ENCODE data around the gene BIK.
A peak's percentile ranks its signal among the peaks of the same experiment; 100 is the strongest.
"Not testable (repeated sequence)": the region's sequence is repeated elsewhere in the genome, so short reads cannot be mapped to it uniquely, and the experiment has no call there.

The BIK gene

GRCh38 chr22:43101306-43101705 lies 9.2 kb upstream of the BIK start:
- H3K4me3 ChIP-seq (ENCODE audit: low read depth, low read length): no peak overlapping the region
- no peak for TF ChIP-seq CTCF (IDR thresholded peaks at IDR 0.05; ENCODE audit: low read depth, low read length)
- in situ Hi-C loops (cut with HindIII; ENCODE audit: low sequenced_read_pairs): no loop called here
- DNase-seq (ENCODE audit: low read depth, low spot score): no peak

GRCh38 chr22:43104056-43104625 lies 6.4 kb upstream of the BIK start:
- H3K4me3 ChIP-seq (ENCODE audit: low read depth, low read length); DNase-seq (ENCODE audit: low read depth, low spot score); in situ Hi-C loops (cut with HindIII; ENCODE audit: low sequenced_read_pairs): not testable (repeated sequence)

GRCh38 chr22:43104950-43105349 lies 5.6 kb upstream of the BIK start:
- in situ Hi-C loops (cut with HindIII; ENCODE audit: low sequenced_read_pairs); H3K4me3 ChIP-seq (ENCODE audit: low read depth, low read length); DNase-seq (ENCODE audit: low read depth, low spot score): not testable (repeated sequence)

GRCh38 chr22:43106302-43106701 lies 4.2 kb upstream of the BIK start:
- in situ Hi-C loops (cut with HindIII; ENCODE audit: low sequenced_read_pairs): no loop called here
- TF ChIP-seq CTCF (IDR thresholded peaks at IDR 0.05; ENCODE audit: low read depth, low read length): no peak
- DNase-seq (ENCODE audit: low read depth, low spot score): no peak
- H3K4me3 ChIP-seq (ENCODE audit: low read depth, low read length): no peak overlapping the region

- TF ChIP-seq CTCF (IDR thresholded peaks at IDR 0.05; ENCODE audit: low read depth, low read length): no peak
- in situ Hi-C loops (cut with HindIII; ENCODE audit: low sequenced_read_pairs): no loop called here
These were observed 1.0 kb upstream of the BIK start for GRCh38 chr22:43109511-43109910.

GRCh38 chr22:43109921-43110443 lies 568 bp upstream of the BIK start:
- TF ChIP-seq CTCF (IDR thresholded peaks at IDR 0.05; ENCODE audit: low read depth, low read length): no peak
- no peak for DNase-seq (ENCODE audit: low read depth, low spot score)
- in situ Hi-C loops (cut with HindIII; ENCODE audit: low sequenced_read_pairs): no loop called here
- H3K4me3 ChIP-seq (ENCODE audit: low read depth, low read length): peak overlapping the region; percentile 24

More at GRCh38 chr22:43109511-43109910, 1.0 kb upstream of the BIK start:
- DNase-seq (ENCODE audit: low read depth, low spot score): no peak
- H3K4me3 ChIP-seq (ENCODE audit: low read depth, low read length): no peak overlapping the region

GRCh38 chr22:43110927-43111623 lies 525 bp downstream of the BIK start:
- in situ Hi-C loops (cut with HindIII; ENCODE audit: low sequenced_read_pairs): no loop called here
- TF ChIP-seq CTCF (IDR thresholded peaks at IDR 0.05; ENCODE audit: low read depth, low read length): no peak
- DNase-seq (ENCODE audit: low read depth, low spot score): no peak
- H3K4me3 ChIP-seq (ENCODE audit: low read depth, low read length): peak overlapping the region; percentile 24
